Measurements from ENCODE around the gene PURA.
"Not testable (repeated sequence)": the region's sequence is repeated elsewhere in the genome, so short reads cannot be mapped to it uniquely, and the experiment has no call there.

The PURA gene

DNA sequence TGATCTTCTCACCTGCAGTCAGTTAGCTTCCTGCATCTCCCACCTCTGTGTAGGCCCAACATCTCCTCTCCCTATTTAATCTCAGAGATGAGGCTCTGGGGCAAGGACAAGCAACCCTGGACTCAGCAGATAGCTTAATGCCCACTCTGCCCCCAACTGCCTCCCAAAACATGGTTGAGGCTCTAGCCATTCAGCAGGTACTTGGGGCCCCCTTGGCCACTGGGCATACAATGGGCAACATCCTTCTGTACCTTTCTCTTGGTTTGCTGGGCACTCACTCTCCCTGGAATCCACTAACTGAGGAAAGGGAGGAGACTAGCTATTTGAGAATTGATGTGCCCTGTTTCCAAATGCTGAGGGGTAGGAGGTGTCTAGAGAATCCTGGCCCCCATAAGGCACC lies 21.2 kb downstream of the PURA start:
- no peak for DNase-seq (ENCODE audit: low read depth in 2 of 2)

- DNase-seq (ENCODE audit: low read depth in 2 of 2), result no peak
Measured at GRCh38 chr5:140136624-140137023, 22.7 kb downstream of the PURA start.

GRCh38 chr5:140140435-140140834 lies 26.5 kb downstream of the PURA start:
- no peak for DNase-seq (ENCODE audit: low read depth in 2 of 2)

GRCh38 chr5:140141241-140141640 lies 27.3 kb downstream of the PURA start:
- no peak for DNase-seq (ENCODE audit: low read depth in 2 of 2)

DNA sequence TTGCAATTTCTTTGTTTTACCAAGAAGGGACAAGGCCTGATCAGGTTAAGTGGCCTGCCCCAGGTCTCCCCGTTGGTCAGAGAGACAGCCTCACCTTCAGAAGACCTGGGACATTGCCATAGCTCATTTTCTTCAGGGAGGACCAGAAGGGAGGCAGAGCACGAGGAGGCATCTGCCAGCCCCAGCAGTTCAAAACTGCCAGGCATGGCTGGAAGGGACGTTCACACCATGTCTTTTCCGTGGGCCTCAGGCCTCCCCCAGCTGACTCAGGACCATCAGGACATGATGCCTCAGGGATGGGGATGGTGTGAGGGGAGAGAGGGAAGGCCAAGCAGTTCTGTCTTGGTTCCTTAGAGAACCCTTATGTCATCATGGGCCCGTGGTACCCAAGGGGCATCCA lies 28.3 kb downstream of the PURA start:
- DNase-seq (ENCODE audit: low read depth in 2 of 2), result no peak

- DNase-seq (ENCODE audit: low read depth in 2 of 2), result no peak
Measured at GRCh38 chr5:140142856-140143255, 28.9 kb downstream of the PURA start.

DNA sequence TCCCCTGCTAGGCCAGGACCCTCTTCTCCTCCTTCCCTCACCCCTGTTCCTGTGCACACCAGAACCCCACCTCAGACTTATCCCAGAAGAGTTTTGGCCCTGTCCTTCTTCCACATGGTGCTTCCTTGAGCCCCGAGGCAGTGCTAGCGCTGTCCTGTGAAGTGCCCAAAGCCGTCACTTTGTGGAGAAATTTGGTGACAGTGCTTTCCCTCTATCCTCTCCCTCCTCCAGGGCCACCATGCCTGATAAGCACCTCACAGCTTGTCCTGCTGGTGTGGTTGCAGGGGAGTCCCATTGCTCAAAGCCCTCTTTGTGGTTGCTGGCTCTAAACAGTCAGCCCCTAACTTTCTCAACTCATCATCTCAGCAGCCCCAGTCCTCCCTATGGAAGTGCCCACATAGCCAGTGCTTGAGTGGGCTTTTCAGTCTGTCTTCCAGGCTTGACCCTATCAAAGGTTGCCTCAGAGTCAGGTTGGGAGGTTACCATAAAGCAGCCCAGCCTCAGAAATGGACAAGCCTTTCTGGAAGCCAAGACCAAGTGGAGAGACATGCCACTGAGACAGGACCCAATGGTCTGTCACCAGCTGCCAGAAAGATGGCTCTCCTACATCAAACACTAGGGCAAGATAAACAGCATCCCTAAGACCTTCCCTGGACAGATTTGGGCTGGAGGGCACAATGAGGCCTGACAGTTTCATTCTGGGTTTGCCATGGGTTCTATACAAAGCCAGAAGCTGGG lies 29.8 kb downstream of the PURA start:
- no peak for DNase-seq (ENCODE audit: low read depth in 2 of 2)

- DNase-seq (ENCODE audit: low read depth in 2 of 2), result no peak
Measured at GRCh38 chr5:140145256-140145655, 31.3 kb downstream of the PURA start.

GRCh38 chr5:140145818-140146522 lies 32.1 kb downstream of the PURA start:
- DNase-seq (ENCODE audit: low read depth in 2 of 2), result peak; percentile 49 to 60

DNA sequence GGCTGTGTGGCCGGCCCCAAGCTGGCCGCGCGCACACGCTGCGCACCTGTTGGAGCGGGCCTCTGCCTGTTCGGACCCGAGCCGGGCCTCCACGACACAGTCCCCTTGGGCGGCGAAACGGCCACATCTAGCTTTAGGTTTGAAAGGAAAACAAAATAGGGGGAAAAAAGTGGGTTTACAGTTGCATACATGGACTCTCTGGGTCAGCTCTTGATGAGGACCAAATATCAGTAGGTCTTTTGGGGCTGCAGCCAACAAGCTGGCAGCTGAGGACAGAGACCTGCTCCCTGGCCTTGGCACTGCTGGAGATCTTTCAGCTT lies 32.6 kb downstream of the PURA start:
- DNase-seq (ENCODE audit: low read depth in 2 of 2), result no peak

GRCh38 chr5:140147460-140147859 lies 33.6 kb downstream of the PURA start:
- no peak for DNase-seq (ENCODE audit: low read depth in 2 of 2)

DNA sequence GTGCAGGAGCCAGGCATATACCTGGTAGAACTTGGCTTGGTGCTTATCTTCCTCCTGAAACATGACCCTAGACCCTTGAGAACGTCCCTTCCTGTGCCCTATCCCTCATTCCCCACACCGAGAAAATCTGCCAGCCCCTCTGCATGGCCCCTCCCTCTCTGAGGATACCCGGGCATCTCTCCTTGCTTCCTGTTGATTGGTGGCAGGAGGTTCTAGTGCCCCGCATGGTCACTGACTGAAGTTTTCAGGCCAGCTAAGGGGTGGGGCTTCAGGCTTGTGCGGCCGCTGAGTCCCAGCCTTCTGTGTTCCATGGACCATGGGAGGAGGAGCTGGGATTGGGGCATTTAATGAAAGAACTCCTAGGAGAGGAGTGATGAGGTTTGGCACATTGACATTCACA lies 34.6 kb downstream of the PURA start:
- DNase-seq (ENCODE audit: low read depth in 2 of 2), result no peak

DNA sequence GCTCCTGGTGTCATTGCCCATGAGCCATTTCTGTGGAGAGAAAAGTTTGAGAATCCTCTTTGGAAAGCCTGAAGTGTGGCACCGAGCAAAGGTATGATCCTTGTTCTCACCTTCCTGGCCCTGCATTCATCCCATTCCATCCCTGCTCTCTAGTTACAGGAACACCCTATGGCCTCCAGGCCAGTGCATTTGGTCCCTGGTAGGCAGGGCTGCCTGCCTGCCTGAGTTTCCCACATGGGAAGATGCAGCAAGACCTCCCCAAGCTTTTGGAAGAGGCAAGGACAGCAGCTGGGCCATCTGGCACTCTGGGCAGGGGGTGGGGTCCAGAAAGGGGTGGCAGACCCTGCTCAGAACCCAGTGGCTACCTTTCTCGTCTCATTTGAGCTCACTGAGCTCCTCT lies 36.3 kb downstream of the PURA start:
- no peak for DNase-seq (ENCODE audit: low read depth in 2 of 2)

GRCh38 chr5:140151144-140152021 lies 37.5 kb downstream of the PURA start:
- DNase-seq (ENCODE audit: low read depth in 2 of 2), result no peak

- no peak for DNase-seq (ENCODE audit: low read depth in 2 of 2)
Measured at GRCh38 chr5:140152022-140152999, 38.4 kb downstream of the PURA start.

DNA sequence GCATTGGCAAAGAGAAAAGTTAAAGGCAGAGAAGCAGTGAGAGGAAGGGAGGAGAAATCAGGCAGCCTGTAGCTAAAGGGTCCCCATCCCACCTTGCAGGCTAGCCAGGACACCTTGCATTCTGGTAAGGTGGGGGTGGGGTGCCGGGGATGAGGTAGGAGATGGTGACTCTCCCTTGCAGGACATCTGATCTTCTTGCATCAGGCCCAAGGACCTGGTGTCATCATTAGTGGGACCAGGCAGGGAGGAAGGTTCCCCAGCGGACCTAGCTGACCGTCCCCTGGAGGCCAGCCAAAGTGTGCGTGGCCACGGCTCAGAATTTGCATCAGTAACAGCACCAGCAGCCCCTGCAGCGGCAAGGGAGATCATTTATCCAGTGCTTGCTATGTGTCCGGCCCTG lies 39.3 kb downstream of the PURA start:
- no peak for DNase-seq (ENCODE audit: low read depth in 2 of 2)

- DNase-seq (ENCODE audit: low read depth in 2 of 2), result no peak
Measured at GRCh38 chr5:140153905-140154304, 40.0 kb downstream of the PURA start.

DNA sequence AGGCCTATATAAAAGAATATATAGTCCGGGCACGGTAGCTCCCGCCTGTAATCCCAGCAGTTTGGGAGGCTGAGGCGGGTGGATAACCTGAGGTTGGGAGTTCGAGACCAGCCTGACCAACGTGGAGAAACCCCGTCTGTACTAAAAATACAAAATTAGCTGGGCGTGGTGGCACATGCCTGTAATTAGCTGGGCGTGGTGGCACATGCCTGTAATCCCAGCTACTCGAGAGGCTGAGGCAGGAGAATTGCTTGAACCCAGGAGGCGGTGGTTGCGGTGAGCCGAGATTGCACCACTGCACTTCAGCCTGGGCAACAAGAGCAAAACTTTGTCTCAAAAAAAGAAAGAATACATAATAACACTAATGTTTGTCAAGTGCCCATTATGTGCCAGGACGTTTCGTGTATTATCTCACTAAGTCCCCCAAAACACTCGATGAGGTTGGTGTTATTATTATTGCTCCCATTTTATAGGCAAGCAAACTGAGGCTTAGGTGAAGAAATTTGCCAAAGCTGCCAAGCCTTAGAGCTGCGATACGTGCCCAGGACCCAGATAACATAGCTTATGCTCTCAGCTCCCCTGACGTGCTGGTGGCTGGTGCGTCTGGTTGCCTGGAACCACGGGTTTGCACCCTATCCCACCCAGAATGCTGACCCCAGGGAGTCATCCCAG lies 40.9 kb downstream of the PURA start:
- DNase-seq (ENCODE audit: low read depth in 2 of 2), result not testable (repeated sequence)

- peak; percentile 81 to 86 for DNase-seq (ENCODE audit: low read depth in 2 of 2)
Measured at GRCh38 chr5:140157032-140157781, 43.3 kb downstream of the PURA start.
